Measurements from ENCODE around the gene SAXO1.

GRCh38 chr9:18970393-18970792, 62.6 kb downstream of the SAXO1 start:
- TF ChIP-seq CTCF (conservative IDR thresholded peaks at IDR 0.05; ENCODE audit: low read depth in 2 of 2) (no peak), POLR2AphosphoS5 (IDR thresholded peaks at IDR 0.05; ENCODE audit: low read depth) (no peak), EZH2phosphoT487 (IDR thresholded peaks at IDR 0.05; ENCODE audit: unreplicated experiment) (no peak), ZNF114 (CRISPR knock-in tag; IDR thresholded peaks at IDR 0.05) (no peak)

Data from GM23338 (cell line).